Measurements from ENCODE around the gene CNN1.
"Not testable (repeated sequence)": the region's sequence is repeated elsewhere in the genome, so short reads cannot be mapped to it uniquely, and the experiment has no call there.

The CNN1 gene

GRCh38 chr19:11534948-11535347, 3.7 kb upstream of the CNN1 start:
- no peak for DNase-seq

GRCh38 chr19:11535792-11536595, 2.7 kb upstream of the CNN1 start:
- no peak for DNase-seq

- DNase-seq, result no peak
Observed at GRCh38 chr19:11539495-11540365, 1.1 kb downstream of the CNN1 start.

- no peak for DNase-seq
Observed at GRCh38 chr19:11540645-11541044, 2.0 kb downstream of the CNN1 start.

- DNase-seq, result no peak
Observed at GRCh38 chr19:11541238-11541637, 2.6 kb downstream of the CNN1 start.

- DNase-seq, result no peak
Observed at GRCh38 chr19:11547929-11548700, 9.5 kb downstream of the CNN1 start.

- no peak for DNase-seq
Observed at GRCh38 chr19:11549386-11549953, 10.8 kb downstream of the CNN1 start.

GRCh38 chr19:11550265-11550664, 11.6 kb downstream of the CNN1 start:
- DNase-seq, result no peak

- no peak for DNase-seq
Observed at GRCh38 chr19:11551603-11552235, 13.1 kb downstream of the CNN1 start.

GRCh38 chr19:11552666-11553372, 14.2 kb downstream of the CNN1 start:
- no peak for DNase-seq

GRCh38 chr19:11554160-11554559, 15.5 kb downstream of the CNN1 start:
- no peak for DNase-seq

GRCh38 chr19:11555246-11555645, 16.6 kb downstream of the CNN1 start:
- DNase-seq, result no peak

GRCh38 chr19:11556634-11557420, 18.2 kb downstream of the CNN1 start:
- DNase-seq, result no peak

GRCh38 chr19:11558881-11559828, 20.5 kb downstream of the CNN1 start, which contains the start of gene ELOF1:
Gene ELOF1, minus strand, starts transcription at chr19:11559230. Its CDS starts 4,883 bp downstream, at chr19:11554347.
- peak; percentile 80 for DNase-seq

- DNase-seq, result no peak
Observed at GRCh38 chr19:11560404-11561051, 21.9 kb downstream of the CNN1 start.

GRCh38 chr19:11563532-11563931, 24.9 kb downstream of the CNN1 start:
- DNase-seq, result no peak

GRCh38 chr19:11564082-11564807, 25.6 kb downstream of the CNN1 start:
- not testable (repeated sequence) for DNase-seq

GRCh38 chr19:11565649-11565980, 27.0 kb downstream of the CNN1 start:
- not testable (repeated sequence) for DNase-seq

All from cortex of kidney (tissue), 1 donor.